ENCODE data around the gene SPNS1.

GRCh38 chr16:28935924-28936783 lies 38.4 kb upstream of the SPNS1 start:
- TF ChIP-seq EZH2phosphoT487 (IDR thresholded peaks at IDR 0.05; ENCODE audit: low read length) (no peak), CTCF (IDR thresholded peaks at IDR 0.05; ENCODE audit: low read length) (no peak)
